H9 (cell line): ENCODE results near the gene LINGO3. TPM values are rescaled to one million over a fixed set of nuclear protein-coding genes. Genes with fewer than 3 reads are reported as not detected.
A peak's percentile ranks its signal among the peaks of the same experiment; 100 is the strongest.

Source experiments
- DNase-seq: peaks from one replicate; pipeline ENCODE4 v3.0.0-alpha.2; 2017
- H2AFZ ChIP-seq: one replicate; pipeline ENCODE4 v1.6.1; 2013; ENCODE audit warnings: mild to moderate bottlenecking, low read length, control low read depth, moderate library complexity
- H2AK5ac ChIP-seq: 2 replicates; pipeline ENCODE4 v1.6.1; 2013; ENCODE audit warnings: low read length, control low read depth, mixed read lengths; ENCODE audit not compliant: insufficient read length
- H2BK120ac ChIP-seq: one replicate; pipeline ENCODE4 v1.6.1; 2013; ENCODE audit warnings: low read depth, mild to moderate bottlenecking, low read length, control low read depth, inconsistent platforms; ENCODE audit not compliant: poor library complexity, severe bottlenecking
- H2BK12ac ChIP-seq: 2 replicates; pipeline ENCODE4 v1.6.1; 2013; ENCODE audit warnings: low read length, control low read depth, mixed read lengths, low read depth; ENCODE audit not compliant: insufficient read length
- H2BK15ac ChIP-seq: 2 replicates; pipeline ENCODE4 v1.6.1; 2013; ENCODE audit warnings: low read depth, low read length, control low read depth
- H2BK20ac ChIP-seq: one replicate; pipeline ENCODE4 v1.6.1; 2013; ENCODE audit warnings: low read depth, mild to moderate bottlenecking, low read length, control low read depth, inconsistent platforms; ENCODE audit not compliant: poor library complexity, severe bottlenecking
- H2BK5ac ChIP-seq: 2 replicates; pipeline ENCODE4 v1.6.1; 2013; ENCODE audit warnings: low read length, control low read depth, mixed read lengths; ENCODE audit not compliant: insufficient read length
- H3K14ac ChIP-seq: 2 replicates; pipeline ENCODE4 v1.6.1; 2013; ENCODE audit warnings: low read length, control low read depth; ENCODE audit not compliant: insufficient read depth
- H3K18ac ChIP-seq: 2 replicates; pipeline ENCODE4 v1.6.1; 2013; ENCODE audit warnings: low read depth, mild to moderate bottlenecking, mixed read lengths, low read length, control low read depth; ENCODE audit not compliant: insufficient read length
- H3K23ac ChIP-seq: 2 replicates; pipeline ENCODE4 v1.6.1; 2013; ENCODE audit warnings: low read length, control low read depth, mixed read lengths, low read depth; ENCODE audit not compliant: insufficient read length
- H3K23me2 ChIP-seq: 2 replicates; pipeline ENCODE4 v1.6.1; 2013; ENCODE audit warnings: low read depth, mild to moderate bottlenecking, mixed read lengths, low read length, control low read depth; ENCODE audit not compliant: insufficient read length, poor library complexity, severe bottlenecking
- H3K27ac ChIP-seq: 2 replicates; pipeline ENCODE4 v1.5.1; 2013; ENCODE audit warnings: low read length, control low read depth, mixed read lengths, low read depth; ENCODE audit not compliant: insufficient read length
- H3K27me3 ChIP-seq: 2 replicates; pipeline ENCODE4 v1.6.1; 2013; ENCODE audit warnings: low read length, control low read depth, inconsistent platforms; ENCODE audit not compliant: insufficient read depth
- H3K4ac ChIP-seq: 2 replicates; pipeline ENCODE4 v1.6.1; 2013; ENCODE audit warnings: low read depth, mild to moderate bottlenecking, control low read depth, inconsistent platforms, low read length, moderate library complexity
- H3K4me1 ChIP-seq: 2 replicates; pipeline ENCODE4 v1.6.1; 2013; ENCODE audit warnings: low read length, control low read depth, inconsistent platforms; ENCODE audit not compliant: insufficient read depth
- H3K4me2 ChIP-seq: 2 replicates; pipeline ENCODE4 v1.6.1; 2013; ENCODE audit warnings: low read length, control low read depth, mixed read lengths; ENCODE audit not compliant: insufficient read length, insufficient read depth
- H3K56ac ChIP-seq: 2 replicates; pipeline ENCODE4 v1.6.1; 2013; ENCODE audit warnings: low read depth, mild to moderate bottlenecking, mixed read lengths, low read length, control low read depth; ENCODE audit not compliant: insufficient read length
- H3K79me1 ChIP-seq: 2 replicates; pipeline ENCODE4 v1.6.1; 2013; ENCODE audit warnings: low read depth, mild to moderate bottlenecking, moderate library complexity, low read length, control low read depth, inconsistent platforms; ENCODE audit not compliant: insufficient read depth, poor library complexity, severe bottlenecking
- H3K79me2 ChIP-seq: 2 replicates; pipeline ENCODE4 v1.6.1; 2013; ENCODE audit warnings: low read length, control low read depth, inconsistent platforms; ENCODE audit not compliant: insufficient read depth
- H3K9ac ChIP-seq: 2 replicates; pipeline ENCODE4 v1.6.1; 2013; ENCODE audit warnings: low read length, control low read depth, mixed read lengths; ENCODE audit not compliant: insufficient read length; ENCODE audit errors: extremely low read depth
- H3K9me3 ChIP-seq: one replicate; pipeline ENCODE4 v1.6.1; 2013; ENCODE audit warnings: low read depth, low read length, inconsistent platforms; ENCODE audit not compliant: control insufficient read depth
- H3T11ph ChIP-seq: one replicate; pipeline ENCODE4 v1.6.1; 2013; ENCODE audit warnings: mild to moderate bottlenecking, low read length, control low read depth, inconsistent platforms
- H4K20me1 ChIP-seq: one replicate; pipeline ENCODE4 v1.6.1; 2013; ENCODE audit not compliant: control insufficient read depth, insufficient read length, insufficient read depth
- H4K5ac ChIP-seq: 2 replicates; pipeline ENCODE4 v1.6.1; 2013; ENCODE audit warnings: low read depth, mild to moderate bottlenecking, mixed read lengths, low read length, control low read depth; ENCODE audit not compliant: insufficient read length
- H4K8ac ChIP-seq: replicated peaks from 2 replicates; pipeline ENCODE4 v1.6.1; 2013; ENCODE audit warnings: low read length, control low read depth, mixed read lengths, low read depth; ENCODE audit not compliant: insufficient read length
- H4K91ac ChIP-seq: 2 replicates; pipeline ENCODE4 v1.6.1; 2013; ENCODE audit warnings: low read depth, mild to moderate bottlenecking, moderate library complexity, mixed read lengths, low read length, control low read depth; ENCODE audit not compliant: insufficient read length
- H3K27ac Mint-ChIP-seq, 3 experiments: 2 replicates in 2 of 3; 3 replicates in 1 of 3; pipeline ENCODE4 v1.8.0; 2020 to 2021; ENCODE audit warnings: mixed read lengths in 3 of 3, mild to moderate bottlenecking in 1 of 3, moderate library complexity in 1 of 3
- H3K27me3 Mint-ChIP-seq: 2 replicates; pipeline ENCODE4 v1.8.0; 2021; ENCODE audit warnings: low read depth, mild to moderate bottlenecking, moderate library complexity, mixed read lengths
- H3K36me3 Mint-ChIP-seq, 3 experiments: 2 replicates in 2 of 3; 3 replicates in 1 of 3; pipeline ENCODE4 v1.8.0; 2020 to 2021; ENCODE audit warnings: low read depth in 3 of 3, mixed read lengths in 3 of 3; ENCODE audit not compliant: insufficient read depth in 1 of 3
- H3K4me1 Mint-ChIP-seq, 2 experiments: 2 replicates each; pipeline ENCODE4 v1.8.0; 2020; ENCODE audit warnings: mixed read lengths in 2 of 2
- H3K4me3 Mint-ChIP-seq, 2 experiments: 2 replicates in 1 of 2; 3 replicates in 1 of 2; pipeline ENCODE4 v1.8.0; 2020 to 2021; ENCODE audit warnings: mild to moderate bottlenecking in 2 of 2, mixed read lengths in 2 of 2, moderate library complexity in 1 of 2
- H3K9me3 Mint-ChIP-seq, 2 experiments: 2 replicates in 1 of 2; 3 replicates in 1 of 2; pipeline ENCODE4 v1.8.0; 2020; ENCODE audit warnings: mild to moderate bottlenecking in 2 of 2, mixed read lengths in 2 of 2, moderate library complexity in 1 of 2
- WGBS: extraction: QIAGEN DNeasy Blood & Tissue Kit; methylation state at CpG from one replicate; pipeline ENCODE4 v1.1.7; 2013; ENCODE audit warnings: missing lambda C conversion rate, low lambda C conversion rate, mixed read lengths; ENCODE audit not compliant: insufficient read length; ENCODE audit errors: extremely low coverage; 5-methylcytosine and 5-hydroxymethylcytosine counted together
- total RNA-seq: library from RNA; stranded (reverse); gene quantifications from 2 replicates; pipeline ENCODE4 v1.2.1, GENCODE V29; 2021
- TF ChIP-seq, protein P1 (sequence below): fragments of 200-600 bp; sonication (generic); conservative IDR thresholded peaks from 3 replicates; pipeline ENCODE4 v1.8.0; 2021; ENCODE audit warnings: antibody characterized with exemption, mild to moderate bottlenecking

Gene LINGO3
- total RNA-seq, 1 experiment from 2014 or later, result 0.28 TPM

- Histone ChIP-seq H3K27ac (no peak within 1 kb of the TSS), H3T11ph (no peak within 1 kb of the TSS), H2AK5ac (no peak within 1 kb of the TSS), H3K4ac (no peak within 1 kb of the TSS), H3K9me3 (no peaks in the 10 kb centered on the region), H2BK5ac (no peak within 1 kb of the TSS), H3K79me2 (peaks cover 5% of the 10 kb centered on the region; the same call in 1 of the 2 replicates), H4K8ac (no peak within 1 kb of the TSS), H4K91ac (no peak within 1 kb of the TSS), H2BK20ac (no peak within 1 kb of the TSS), H3K79me1 (no peaks in the 10 kb centered on the region), H3K14ac (peak within 1 kb of the TSS; percentile 81), H2AFZ (no peak within 1 kb of the TSS), H3K56ac (no peak within 1 kb of the TSS), H3K4me1 (peaks cover 5% of the 10 kb centered on the region; the same call in 1 of the 2 replicates), H4K20me1 (peaks cover 5% of the 10 kb centered on the region), H2BK15ac (no peak within 1 kb of the TSS), H3K23me2 (peaks cover 9% of the 10 kb centered on the region), H2BK12ac (peak within 1 kb of the TSS; percentile 41), H3K27me3 (no peaks in the 10 kb centered on the region), H3K23ac (no peak within 1 kb of the TSS), H3K9ac (peak within 1 kb of the TSS; percentile 85), H4K5ac (no peak within 1 kb of the TSS), H3K4me2 (peak within 1 kb of the TSS; percentile 90), H3K18ac (peak within 1 kb of the TSS; percentile 88), H2BK120ac (no peak within 1 kb of the TSS)
- H3K27ac Mint-ChIP-seq, result peak within 1 kb of the TSS; percentile 95 to 99 (median 98)
- H3K27me3 Mint-ChIP-seq, result peaks cover 1% of the 10 kb centered on the region; the same call in 1 of the 2 replicates
- TF ChIP-seq, protein P1, sequence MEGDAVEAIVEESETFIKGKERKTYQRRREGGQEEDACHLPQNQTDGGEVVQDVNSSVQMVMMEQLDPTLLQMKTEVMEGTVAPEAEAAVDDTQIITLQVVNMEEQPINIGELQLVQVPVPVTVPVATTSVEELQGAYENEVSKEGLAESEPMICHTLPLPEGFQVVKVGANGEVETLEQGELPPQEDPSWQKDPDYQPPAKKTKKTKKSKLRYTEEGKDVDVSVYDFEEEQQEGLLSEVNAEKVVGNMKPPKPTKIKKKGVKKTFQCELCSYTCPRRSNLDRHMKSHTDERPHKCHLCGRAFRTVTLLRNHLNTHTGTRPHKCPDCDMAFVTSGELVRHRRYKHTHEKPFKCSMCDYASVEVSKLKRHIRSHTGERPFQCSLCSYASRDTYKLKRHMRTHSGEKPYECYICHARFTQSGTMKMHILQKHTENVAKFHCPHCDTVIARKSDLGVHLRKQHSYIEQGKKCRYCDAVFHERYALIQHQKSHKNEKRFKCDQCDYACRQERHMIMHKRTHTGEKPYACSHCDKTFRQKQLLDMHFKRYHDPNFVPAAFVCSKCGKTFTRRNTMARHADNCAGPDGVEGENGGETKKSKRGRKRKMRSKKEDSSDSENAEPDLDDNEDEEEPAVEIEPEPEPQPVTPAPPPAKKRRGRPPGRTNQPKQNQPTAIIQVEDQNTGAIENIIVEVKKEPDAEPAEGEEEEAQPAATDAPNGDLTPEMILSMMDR, result no peak
- H3K36me3 Mint-ChIP-seq, result peaks cover 5 to 31% (median 29%) of the 10 kb centered on the region in 3 experiments
- no CpG with 5 or more reads among the region's 89 CpGs for WGBS
- peak within 1 kb of the TSS; percentile 98 to 99 for H3K4me3 Mint-ChIP-seq
- peak; percentile 85 for DNase-seq
- peaks cover 36 to 48% of the 10 kb centered on the region in 2 experiments for H3K4me1 Mint-ChIP-seq
- H3K9me3 Mint-ChIP-seq, result no peaks in the 10 kb centered on the region
Measured at GRCh38 chr19:2328401-2329148, 20.6 kb upstream of the LINGO3 start, which contains the start of the genes LSM7 and SPPL2B. Gene LSM7 (minus strand): TSS chr19:2328586. CDS start chr19:2328566, 20 bp downstream. Gene SPPL2B (plus strand): TSS chr19:2328684. CDS start chr19:2328710, 26 bp downstream.
